GM12892 (cell line): Measurements from ENCODE around the gene LARGE1.

Source experiments
- POLR2A ChIP-seq: IDR thresholded peaks from 2 replicates; pipeline ENCODE4 v1.6.1; 2011; ENCODE audit warnings: low read depth, low read length, control low read depth
- POLR2AphosphoS5 ChIP-seq: IDR thresholded peaks from 2 replicates; pipeline ENCODE4 v1.6.1; 2011; ENCODE audit warnings: low read depth, low read length, control low read depth
- TAF1 ChIP-seq: IDR thresholded peaks from 2 replicates; pipeline ENCODE4 v1.6.1; 2011; ENCODE audit warnings: low read depth, mild to moderate bottlenecking, control low read depth, low read length, borderline replicate concordance

- TF ChIP-seq POLR2AphosphoS5 (no peak), TAF1 (no peak), POLR2A (no peak)
Measured at GRCh38 chr22:33861216-33861875, 58.9 kb downstream of the LARGE1 start.
